GM18499 (cell line): ENCODE data around the gene COL4A2.
"Not testable (repeated sequence)": the region's sequence is repeated elsewhere in the genome, so short reads cannot be mapped to it uniquely, and the experiment has no call there.

Experiments used
- ATAC-seq: cut with Tn5 transposase; IDR thresholded peaks from one replicate; pipeline ENCODE4 v1.9.1; 2021; ENCODE audit warnings: moderate number of reproducible peaks; ENCODE audit not compliant: insufficient read depth, unreplicated experiment

COL4A2 gene

DNA sequence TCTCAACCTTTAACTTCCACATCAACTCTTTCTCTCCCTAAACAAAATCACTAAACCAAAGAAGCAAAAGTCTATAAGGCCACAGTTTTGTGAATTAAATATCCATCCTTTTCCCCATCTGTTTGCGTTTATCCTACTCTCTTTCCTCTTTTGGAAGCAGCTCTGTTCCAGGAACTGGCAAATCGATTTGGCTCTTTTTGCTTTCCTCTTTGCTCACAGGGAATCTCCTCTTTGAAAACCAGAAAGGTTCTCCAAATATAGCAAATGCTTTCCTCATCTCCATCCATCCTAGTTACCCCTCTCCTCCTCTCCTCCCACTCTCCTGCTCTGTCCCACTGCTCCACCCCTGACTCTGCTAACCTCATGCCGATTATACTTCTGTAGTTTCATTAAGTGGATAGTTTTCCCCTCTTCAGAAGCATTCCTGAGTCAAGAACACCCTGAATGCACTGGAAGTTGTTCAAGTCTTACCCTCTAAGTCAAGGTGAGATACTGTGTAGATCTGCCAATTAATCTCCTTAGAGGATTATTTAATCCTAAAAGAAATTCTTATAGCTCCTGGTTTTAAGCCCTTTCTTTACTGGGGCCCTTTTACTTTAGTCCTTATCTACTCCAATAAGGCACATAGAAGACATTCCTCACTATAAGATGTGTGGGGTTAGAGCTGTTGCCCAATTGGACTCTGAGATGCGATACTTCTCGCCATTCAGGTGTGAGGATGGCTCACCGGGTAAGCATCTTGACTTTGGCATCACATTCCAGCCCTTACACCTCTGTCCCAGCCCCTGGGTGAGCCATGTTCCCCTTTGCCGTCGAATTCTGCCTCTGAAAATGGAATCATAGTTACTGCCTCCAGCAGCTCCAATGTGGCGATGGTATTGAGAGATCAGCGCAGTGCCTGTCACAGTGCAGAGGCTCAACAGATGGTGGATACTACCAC is 67.6 kb downstream of the COL4A2 start:
- no peak for ATAC-seq

- ATAC-seq = no peak
These were observed 69.0 kb downstream of the COL4A2 start for GRCh38 chr13:110376120-110376519.

GRCh38 chr13:110377178-110377825 is 70.2 kb downstream of the COL4A2 start:
- no peak for ATAC-seq

DNA sequence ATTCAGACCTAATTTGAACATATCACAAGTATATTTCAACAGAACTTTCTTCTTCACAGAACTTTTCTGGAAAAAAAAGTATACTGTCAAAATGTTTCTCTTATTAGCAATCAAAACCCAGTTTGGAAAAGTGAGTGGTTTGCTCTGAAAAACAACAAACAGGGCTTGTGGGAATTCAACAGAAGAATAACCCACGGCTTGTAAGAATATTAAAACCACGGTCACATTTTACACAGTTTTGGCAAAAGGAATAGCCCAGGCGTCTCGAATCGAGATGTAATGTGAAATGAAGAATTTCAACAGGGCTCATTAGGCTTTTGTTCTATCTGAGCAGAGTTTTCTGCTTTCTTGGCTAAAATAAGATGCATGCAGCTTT is 70.7 kb downstream of the COL4A2 start:
- no peak for ATAC-seq

DNA sequence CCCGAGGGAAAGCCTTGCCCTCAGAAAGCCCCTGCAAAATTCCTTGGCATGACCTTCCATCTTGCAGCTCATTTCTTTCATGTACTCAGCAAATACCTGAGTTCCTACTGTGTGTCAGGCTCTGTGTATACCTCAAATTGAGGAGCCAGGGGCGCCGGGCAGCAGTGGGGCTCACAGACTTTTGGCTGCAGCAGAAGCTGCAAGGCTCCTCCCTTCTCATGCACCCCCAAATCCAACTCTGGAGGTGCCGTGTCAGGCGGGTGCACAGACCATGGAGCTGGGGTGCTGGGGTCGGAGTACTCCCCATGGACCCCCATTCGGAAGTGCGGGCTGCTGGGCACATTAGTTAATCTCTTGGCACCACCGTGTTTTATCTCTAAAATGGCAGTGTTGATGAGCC is 72.3 kb downstream of the COL4A2 start:
- no peak for ATAC-seq

DNA sequence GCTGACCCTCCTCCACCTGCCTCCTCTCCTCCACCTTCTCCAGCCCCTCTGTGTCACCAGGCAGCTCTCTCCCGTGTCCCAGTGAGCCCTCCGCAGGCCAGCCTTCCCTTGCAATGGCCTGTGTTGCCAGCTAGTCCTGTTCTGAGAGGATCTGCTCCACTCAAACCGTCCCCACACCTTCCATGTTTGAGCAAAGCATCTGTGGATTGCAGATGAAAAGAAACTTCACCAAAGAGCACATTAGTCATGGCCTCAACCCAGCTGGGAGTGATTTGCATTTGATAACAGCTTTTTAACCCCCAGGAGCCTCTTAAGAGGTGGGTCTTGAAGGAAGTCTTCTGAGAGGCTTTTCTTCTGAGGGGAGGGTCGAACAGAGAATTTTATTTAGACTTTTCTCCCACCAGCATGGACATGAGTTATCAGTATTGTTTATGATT is 72.8 kb downstream of the COL4A2 start:
- no peak for ATAC-seq

DNA sequence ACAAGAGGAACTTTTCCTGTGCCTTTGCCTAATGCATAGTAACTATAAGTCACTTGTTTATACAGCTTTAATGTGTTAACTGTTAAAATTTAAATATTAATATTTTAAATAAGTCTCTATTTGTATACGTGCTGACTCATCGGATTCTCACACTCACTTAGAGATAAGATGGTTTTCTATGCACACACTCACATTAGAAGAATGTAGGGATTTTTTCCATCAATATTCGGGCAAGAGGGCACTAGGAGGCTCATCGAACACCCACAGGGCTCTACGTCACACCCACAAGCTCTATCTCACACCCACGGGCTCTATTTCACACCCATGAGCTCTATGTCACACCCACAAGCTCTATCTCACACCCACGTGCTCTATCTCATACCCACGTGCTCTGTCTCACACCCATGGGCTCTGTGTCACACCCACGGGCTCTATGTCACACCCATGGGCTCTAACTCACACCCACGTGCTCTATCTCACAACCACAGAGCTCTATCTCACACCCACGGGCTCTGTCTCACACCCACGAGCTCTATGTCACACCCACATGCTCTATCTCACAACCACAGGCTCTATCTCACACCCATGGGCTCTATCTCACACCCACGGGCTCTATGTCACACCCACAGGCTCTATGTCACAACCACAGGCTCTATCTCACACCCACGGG is 73.4 kb downstream of the COL4A2 start:
- no peak for ATAC-seq

GRCh38 chr13:110381029-110381360 is 73.9 kb downstream of the COL4A2 start:
- no peak for ATAC-seq

GRCh38 chr13:110382229-110382628 is 75.1 kb downstream of the COL4A2 start:
- no peak for ATAC-seq

DNA sequence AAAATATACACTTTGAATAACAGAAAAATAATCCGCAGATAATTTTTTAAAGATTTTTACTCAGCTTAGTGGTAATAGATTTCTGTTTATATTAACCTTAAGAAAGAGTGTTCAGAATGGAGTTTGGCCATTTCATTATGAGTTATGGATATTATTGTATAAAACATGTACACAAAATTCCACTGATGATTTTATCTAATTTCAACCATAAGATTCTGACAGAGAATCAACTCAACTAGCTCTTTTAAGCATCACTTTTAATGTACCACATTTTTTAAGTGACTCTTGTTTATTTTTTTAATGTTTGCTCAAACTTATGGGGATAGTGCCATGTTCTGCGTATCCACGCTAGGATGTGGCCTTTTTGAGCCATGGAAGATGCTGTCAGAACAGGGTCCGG is 75.7 kb downstream of the COL4A2 start:
- ATAC-seq = no peak

DNA sequence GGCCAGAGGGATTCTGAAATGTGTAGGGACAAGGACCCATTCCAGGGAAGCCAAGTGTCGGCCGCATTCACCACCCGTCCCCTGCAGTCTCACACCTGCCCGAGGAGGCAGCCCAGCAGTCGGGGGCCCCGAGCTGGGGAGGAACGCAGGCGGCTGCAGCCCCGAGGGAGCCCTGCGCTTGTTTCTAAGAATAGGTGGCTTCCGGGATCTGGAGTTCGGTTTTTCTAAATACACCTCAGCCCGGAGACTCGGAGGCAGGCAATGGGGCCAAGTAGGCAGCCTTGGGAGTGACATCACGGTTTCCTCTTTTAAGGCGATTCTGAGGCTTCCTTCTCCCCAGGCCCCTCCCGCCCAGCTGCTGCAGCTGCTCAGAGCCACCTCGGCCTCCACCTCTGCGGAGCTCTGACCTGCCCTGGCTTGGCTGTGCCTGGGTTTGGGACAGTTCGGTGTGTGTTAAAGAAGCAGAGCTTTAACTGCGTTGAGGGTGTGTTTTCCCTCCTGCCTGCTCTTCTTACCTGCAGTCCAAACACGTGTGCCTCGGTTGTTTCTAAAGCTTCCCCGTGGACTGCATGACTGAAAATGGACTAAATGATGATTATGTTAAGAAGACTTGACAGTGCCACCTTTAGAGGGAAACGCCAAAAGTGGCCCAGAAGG is 80.5 kb downstream of the COL4A2 start:
- peak; percentile 70 for ATAC-seq

GRCh38 chr13:110388108-110388943 is 81.2 kb downstream of the COL4A2 start:
- no peak for ATAC-seq

DNA sequence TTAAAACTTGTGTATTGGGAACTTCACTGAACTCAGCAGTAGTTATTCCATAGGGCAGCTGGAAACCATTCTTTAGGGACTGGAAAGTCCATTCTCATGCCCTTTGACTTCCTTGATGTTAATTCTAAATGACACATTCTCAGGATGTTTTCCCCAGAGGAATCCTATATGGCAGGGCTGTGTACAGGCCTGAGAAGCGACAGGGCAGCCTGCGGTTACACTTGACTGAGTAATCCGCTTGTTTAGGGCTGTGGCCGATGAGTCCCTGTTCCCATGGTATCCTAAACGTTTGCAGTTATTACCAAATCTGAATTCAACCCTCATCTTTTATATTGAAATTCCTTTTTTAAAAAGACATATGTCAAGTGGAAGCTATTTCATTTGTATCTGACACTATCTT is 83.5 kb downstream of the COL4A2 start:
- no peak for ATAC-seq

DNA sequence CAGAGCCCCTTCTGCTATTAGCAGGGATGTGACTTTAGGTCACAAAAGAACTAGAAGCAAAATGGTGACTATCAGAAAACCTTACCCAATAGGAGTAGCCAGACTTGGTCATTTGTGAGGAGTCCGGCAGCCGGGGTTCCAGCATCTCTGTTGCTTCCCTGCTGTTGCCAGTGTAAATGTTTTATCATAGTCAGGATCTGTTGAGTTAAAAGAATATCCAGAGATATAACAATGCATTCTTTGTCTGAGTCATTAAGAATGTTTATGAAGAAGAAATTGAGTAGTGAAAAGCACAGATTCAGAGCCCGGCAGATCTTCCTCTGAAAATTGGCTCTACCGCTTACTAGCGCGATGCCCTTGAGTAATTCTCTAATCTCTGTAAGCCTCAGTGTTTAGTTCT is 84.2 kb downstream of the COL4A2 start:
- ATAC-seq = no peak

- no peak for ATAC-seq
These were observed 85.6 kb downstream of the COL4A2 start for GRCh38 chr13:110392510-110393240.

GRCh38 chr13:110393761-110394160 is 86.7 kb downstream of the COL4A2 start:
- no peak for ATAC-seq

- no peak for ATAC-seq
These were observed 87.3 kb downstream of the COL4A2 start for GRCh38 chr13:110394371-110394841.

- not testable (repeated sequence) for ATAC-seq
These were observed 88.5 kb downstream of the COL4A2 start for GRCh38 chr13:110395616-110396015.

DNA sequence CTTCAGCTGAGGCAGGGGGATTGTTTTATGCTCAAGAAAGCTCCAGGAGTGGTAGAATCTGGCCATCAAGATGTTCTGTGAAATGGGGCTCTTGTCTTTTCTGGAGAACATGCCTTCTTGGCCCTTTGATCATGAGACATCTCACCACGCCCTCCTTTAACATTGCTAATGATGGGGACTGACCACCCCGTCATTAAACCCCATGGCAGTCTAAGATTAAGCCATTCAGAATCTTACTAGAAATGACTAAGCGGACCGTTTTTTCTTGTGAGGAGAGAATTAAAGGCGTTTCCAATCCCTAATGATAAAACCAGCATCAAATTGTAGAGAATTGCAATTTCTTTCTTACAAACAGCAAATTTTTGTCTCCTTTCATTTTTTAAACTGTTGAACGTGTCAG is 89.4 kb downstream of the COL4A2 start:
- ATAC-seq = no peak
